Measurements from ENCODE around the gene ZBTB20.
"Not testable (repeated sequence)": the region's sequence is repeated elsewhere in the genome, so short reads cannot be mapped to it uniquely, and the experiment has no call there.

ZBTB20 gene

GRCh38 chr3:115147329-115148141 is 447 bp upstream of the ZBTB20 start:
- peak; percentile 100 for DNase-seq

DNA sequence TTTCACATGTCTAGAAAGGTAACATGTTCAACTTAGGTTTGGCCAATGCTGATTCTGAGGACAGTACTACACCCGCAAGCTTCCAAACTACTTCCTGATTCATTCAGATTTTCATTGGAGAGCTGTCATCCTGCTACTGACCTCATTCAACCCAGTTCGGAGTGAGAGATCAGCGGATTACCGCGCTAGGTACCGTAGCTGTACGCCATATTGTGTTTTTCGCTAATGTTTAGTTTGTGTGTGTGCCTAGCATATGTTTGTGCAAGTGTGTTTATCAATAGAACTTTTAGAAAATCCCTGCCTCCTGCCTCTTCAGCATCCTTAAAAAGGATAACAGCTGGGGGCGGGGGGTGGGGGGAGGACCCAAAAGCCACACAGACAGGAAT is 1.1 kb downstream of the ZBTB20 start:
- DNase-seq: peak; percentile 77

GRCh38 chr3:115141033-115141757 is 5.9 kb downstream of the ZBTB20 start:
- DNase-seq: no peak

DNA sequence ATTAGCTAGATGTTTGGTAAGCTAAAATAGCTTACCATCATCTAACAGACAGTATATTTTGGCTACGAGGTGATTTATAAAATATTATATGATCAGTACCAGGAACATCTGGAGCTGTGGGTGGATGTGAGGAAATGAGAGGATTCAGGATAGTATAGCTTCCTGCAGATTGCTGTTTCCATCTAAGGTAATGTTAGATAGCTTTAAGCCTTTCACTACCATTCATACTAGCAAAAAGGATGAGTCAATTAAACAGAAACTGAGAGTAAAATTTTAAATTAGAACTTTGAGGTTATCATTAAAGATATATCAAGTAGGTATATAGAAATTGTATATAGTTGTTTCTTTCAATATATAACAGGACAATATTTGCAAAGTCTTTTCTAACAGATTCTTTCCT is 8.0 kb downstream of the ZBTB20 start:
- DNase-seq: no peak

DNA sequence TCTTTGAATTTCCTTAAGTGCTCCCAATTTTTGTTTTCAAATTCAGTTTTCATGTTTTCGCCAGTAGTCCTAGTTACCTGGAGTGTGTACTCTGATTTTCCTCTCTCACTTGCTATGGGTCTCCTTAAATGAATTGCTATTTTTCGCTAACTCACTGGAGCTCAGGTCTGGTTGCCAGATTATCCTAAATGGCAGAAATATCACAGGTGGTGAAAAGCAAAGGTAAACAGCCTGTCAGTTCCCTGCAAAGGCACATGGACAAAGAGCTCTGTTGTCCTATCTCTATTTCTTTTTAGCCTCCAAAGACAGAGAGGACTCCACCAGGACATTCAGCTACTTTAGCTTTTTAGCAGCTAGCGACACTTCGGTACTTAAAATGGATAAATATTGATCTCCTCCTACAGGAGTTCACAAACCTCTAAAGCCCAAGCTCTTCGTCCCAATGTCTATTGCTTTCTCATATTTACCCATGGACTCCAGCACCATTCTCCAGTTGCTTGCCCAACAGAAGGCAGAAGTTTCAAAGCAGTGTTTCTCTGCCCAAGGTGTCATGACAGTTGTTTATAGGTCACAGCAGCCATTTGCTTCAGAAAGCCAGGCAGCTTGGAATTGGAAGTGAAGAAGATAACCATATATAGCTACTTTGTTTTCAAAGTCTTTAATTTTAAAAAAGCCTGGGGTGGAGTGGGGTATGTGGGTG is 12.3 kb downstream of the ZBTB20 start:
- no peak for DNase-seq

DNA sequence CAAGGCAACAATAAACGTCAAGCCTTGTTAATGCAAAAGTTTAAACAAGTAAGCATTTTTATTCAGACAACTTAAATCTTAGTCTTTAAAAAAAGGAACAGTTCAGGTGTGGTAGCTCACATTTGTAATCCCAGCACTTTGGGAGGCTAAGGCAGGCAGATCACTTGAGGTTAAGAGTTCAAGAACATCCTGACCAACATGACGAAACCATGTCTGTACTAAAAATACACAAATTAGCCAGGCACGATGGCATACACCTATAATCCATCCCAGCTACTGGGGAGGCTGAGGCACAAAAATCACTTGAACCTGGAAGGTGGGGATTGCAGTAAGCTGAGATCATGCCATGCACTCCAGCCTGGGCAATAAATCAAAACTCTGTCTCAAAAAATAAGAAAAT is 19.9 kb downstream of the ZBTB20 start:
- DNase-seq: no peak

GRCh38 chr3:115120597-115120996 is 26.5 kb downstream of the ZBTB20 start:
- DNase-seq: no peak

GRCh38 chr3:115113367-115113766 is 33.7 kb downstream of the ZBTB20 start:
- DNase-seq: no peak

GRCh38 chr3:115111632-115112031 is 35.5 kb downstream of the ZBTB20 start:
- DNase-seq: no peak

GRCh38 chr3:115110830-115111229 is 36.3 kb downstream of the ZBTB20 start:
- DNase-seq: no peak

DNA sequence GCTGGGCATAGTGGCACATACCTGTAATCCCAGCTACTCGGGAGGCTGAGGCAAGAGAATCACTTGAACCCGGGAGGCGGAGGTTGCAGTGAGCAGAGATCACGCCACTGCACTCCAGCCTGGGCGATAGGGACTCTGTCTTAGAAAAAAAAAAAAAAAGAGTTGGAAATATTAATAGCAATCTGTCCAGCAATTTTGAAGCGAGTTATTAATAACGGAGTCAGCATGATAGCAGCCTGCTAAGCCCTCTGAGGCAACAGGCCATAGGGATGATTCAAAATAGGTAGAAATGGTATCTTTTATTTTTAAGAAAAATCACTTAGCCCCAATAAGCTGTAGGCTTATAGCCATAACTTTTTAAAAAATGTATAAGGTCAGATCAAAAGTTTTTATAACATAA is 37.0 kb downstream of the ZBTB20 start:
- DNase-seq: not testable (repeated sequence)

- DNase-seq: no peak
These were observed 38.5 kb downstream of the ZBTB20 start for GRCh38 chr3:115108614-115109013.

DNA sequence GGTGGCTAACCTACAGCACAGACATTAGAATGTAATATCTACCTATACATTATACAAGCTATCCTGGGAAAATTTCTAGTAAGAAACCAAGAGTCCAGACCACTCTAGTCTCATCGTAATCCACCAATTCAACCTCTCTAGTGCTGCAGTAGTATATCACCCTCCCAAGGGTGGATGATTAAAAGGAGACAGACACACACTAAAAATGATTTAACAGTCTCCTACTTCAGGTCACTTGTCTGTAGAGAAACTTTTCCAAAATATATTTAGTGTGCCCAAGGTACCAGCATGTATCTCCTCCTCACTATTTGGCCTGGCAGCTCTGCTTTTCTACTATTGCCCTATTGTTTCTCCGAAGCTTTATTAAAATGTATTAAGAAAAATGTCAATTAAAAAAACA is 45.0 kb downstream of the ZBTB20 start:
- DNase-seq: no peak

DNA sequence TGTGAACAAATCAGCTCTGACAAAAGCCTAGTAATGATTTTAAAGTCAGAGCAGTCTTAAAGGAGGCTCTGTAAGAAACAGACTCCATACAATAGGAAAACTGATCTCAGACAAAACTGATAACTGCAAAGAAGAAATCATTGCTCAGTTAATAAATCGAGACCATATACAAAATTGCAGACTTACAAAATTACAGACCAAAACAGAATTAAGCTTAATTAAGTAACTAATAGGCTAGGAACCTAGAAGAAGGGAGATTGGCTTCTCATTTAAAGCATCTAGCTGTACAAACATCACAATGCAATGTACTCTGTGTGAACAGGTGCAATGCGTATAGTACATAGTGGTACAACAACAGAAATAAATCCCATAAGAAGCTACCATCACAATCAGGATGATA is 46.3 kb downstream of the ZBTB20 start:
- no peak for DNase-seq

- peak; percentile 83 for DNase-seq
These were observed 47.0 kb downstream of the ZBTB20 start for GRCh38 chr3:115099986-115100571.

DNA sequence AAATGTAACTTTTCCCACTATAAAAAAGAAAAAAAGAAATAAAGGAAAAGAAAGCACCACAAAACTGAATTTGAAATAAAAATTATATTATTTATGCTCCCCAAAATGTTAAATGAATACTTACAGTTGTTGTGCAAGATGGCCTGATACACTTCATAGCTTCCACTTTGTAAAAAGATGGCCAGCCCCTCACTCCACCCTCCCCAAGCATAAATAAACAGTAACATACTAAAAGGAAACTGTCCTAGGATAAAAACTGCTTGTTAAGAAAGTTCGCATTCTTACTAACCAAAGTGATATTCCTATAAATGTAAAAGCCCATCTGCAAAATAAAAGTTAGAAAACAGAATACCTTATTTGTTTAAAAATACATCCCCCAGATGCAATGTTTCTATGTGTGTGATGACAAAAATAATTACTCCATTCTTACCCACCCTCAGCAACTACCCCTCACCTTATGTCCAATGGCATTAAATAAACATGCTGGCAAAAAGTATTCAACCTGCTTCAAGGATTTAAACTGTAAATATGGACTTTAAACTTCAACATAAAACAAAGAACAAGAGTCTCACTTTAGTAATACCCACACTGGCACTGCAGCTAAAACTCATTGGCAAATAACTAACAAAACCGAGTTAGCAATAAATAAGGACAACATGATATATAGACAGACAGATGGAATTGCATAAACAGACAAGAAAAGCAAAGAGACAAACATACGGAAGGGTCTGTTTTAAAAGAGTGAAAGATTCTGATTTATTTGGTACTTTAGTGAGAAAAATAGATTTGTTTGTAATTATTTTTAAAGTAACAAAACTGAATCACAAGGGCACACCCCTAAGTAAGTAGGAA is 47.7 kb downstream of the ZBTB20 start:
- no peak for DNase-seq

DNA sequence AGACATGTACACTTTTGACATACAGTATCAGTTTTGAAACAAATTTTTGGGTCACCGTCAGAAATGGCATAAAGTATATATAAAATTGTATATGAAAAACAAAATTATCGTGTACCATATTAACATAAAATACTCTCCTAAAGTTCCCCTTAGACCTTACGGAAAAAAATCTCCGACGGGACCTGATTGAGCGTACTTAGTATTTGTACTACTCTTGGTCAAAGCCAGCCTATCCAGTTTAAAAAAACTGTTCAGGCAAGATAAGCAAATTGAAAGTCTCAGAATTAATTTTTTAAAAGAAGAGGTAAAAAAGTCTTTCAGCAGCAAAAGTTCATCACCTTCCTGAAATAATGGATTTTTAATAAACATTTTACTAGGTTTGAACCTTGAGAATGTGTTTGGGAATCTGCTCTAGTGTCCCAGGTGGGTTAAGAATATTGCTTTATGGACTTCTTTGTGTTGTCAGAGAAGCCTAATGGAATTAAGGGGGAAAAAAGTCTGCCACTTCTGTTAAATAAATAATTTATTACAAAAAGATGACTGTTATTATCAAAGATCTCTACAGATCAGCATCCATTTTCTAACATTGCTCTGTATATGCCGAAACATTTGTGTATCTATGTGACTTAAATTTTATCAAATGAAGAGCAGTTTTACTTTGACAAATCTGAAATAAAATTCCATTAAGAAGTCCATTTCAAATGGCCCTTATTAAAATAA is 48.6 kb downstream of the ZBTB20 start:
- no peak for DNase-seq

- DNase-seq: no peak
These were observed 51.9 kb downstream of the ZBTB20 start for GRCh38 chr3:115095236-115095635.

DNA sequence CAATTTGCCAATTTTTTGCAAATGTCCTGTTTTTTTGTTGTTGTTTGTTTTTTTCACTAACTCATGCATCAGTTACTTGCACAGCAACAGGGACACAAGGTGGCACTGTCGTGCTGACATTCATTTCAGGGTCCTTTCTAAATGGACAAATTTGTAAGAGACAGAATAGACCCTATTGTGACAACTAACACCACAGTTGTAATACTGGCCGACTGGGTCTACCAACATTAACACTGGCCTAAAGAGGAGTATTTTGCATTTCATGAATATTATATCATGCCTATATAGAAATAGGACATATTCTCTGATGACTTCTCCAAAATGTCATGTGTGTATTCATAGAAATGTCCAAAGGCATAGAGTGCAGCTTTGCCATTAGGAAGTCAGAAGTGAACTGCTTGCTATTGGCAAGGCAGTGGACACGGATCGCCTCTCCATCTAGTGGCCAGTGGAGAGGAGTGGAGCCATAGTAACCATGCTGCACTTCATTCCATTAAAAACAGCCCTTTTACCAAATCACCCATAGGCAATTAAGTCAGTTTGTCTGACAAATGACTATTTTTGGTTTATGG is 54.8 kb downstream of the ZBTB20 start:
- peak; percentile 42 for DNase-seq

GRCh38 chr3:115090712-115091111 is 56.4 kb downstream of the ZBTB20 start:
- DNase-seq: no peak

DNA sequence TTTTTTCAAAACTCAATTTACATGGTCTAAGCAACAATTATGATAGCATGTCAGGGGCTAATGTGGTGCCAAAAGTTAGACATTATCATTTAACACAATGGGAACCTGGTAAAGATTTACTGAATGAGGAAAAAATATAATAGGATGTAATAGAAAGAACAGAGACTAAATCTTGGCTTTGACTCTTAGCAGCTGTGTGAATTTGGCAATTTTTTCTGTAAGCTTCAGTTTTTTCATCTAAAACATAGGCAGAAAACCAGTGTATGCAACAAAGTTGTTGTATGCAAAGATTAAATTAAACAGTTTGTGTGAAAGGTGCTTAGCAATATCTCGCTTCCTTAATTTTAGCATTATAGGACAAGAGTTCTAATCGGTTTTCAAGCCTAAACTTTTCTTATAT is 57.6 kb downstream of the ZBTB20 start:
- DNase-seq: no peak
